ENCODE results near the gene FGF6.

GRCh38 chr12:4477129-4477528 lies 31.5 kb upstream of the FGF6 start:
- TF ChIP-seq, protein P1, sequence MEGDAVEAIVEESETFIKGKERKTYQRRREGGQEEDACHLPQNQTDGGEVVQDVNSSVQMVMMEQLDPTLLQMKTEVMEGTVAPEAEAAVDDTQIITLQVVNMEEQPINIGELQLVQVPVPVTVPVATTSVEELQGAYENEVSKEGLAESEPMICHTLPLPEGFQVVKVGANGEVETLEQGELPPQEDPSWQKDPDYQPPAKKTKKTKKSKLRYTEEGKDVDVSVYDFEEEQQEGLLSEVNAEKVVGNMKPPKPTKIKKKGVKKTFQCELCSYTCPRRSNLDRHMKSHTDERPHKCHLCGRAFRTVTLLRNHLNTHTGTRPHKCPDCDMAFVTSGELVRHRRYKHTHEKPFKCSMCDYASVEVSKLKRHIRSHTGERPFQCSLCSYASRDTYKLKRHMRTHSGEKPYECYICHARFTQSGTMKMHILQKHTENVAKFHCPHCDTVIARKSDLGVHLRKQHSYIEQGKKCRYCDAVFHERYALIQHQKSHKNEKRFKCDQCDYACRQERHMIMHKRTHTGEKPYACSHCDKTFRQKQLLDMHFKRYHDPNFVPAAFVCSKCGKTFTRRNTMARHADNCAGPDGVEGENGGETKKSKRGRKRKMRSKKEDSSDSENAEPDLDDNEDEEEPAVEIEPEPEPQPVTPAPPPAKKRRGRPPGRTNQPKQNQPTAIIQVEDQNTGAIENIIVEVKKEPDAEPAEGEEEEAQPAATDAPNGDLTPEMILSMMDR (IDR thresholded peaks at IDR 0.05), result no peak
- TF ChIP-seq EP300 (IDR thresholded peaks at IDR 0.05) (no peak), POLR2A (IDR thresholded peaks at IDR 0.05) (no peak)

Measured in sigmoid colon (tissue), 4 donors.